Sigmoid colon (tissue), 7 donors: ENCODE results near the gene LEFTY2. TPM values are rescaled to one million over a fixed set of nuclear protein-coding genes. Genes with fewer than 3 reads are reported as not detected.

ENCODE experiments used
- DNase-seq: peaks from one replicate; pipeline ENCODE4 v3.0.0-alpha.2; 2019
- H3K27ac ChIP-seq, 4 donors: fragments of 200-600 bp; sonication (generic); one replicate each; pipeline ENCODE4 v1.5.1; 2016 to 2019; ENCODE audit warnings: mild to moderate bottlenecking in 1 of 4
- H3K27me3 ChIP-seq, 3 donors: fragments of 200-600 bp; sonication (generic); one replicate each; pipeline ENCODE4 v1.5.1; 2019; ENCODE audit warnings: mild to moderate bottlenecking in 1 of 3
- H3K36me3 ChIP-seq, 4 donors: fragments of 200-600 bp; sonication (generic); one replicate each; pipeline ENCODE4 v1.5.1; 2016 to 2019
- H3K4me1 ChIP-seq, 4 donors: fragments of 200-600 bp; sonication (generic); one replicate each; pipeline ENCODE4 v1.5.1; 2017 to 2019
- H3K4me3 ChIP-seq, 4 donors: fragments of 200-600 bp; sonication (generic); one replicate each; pipeline ENCODE4 v1.5.1; 2017 to 2019; ENCODE audit warnings: mild to moderate bottlenecking in 2 of 4, moderate library complexity in 1 of 4
- H3K9me3 ChIP-seq, 4 donors: fragments of 200-600 bp in 3 of 4; sonication (generic) in 3 of 4; one replicate each; pipeline versions ENCODE4 v1.5.1 to v1.6.1; 2013 to 2019
- CTCF ChIP-seq, 4 experiments: fragments of 450-650 bp in 3 of 4; fragments of 200-600 bp in 1 of 4; IDR thresholded peaks; one replicate each; pipeline ENCODE4 v1.5.1; 2016 to 2019; ENCODE audit warnings: antibody characterized with exemption in 4 of 4, mild to moderate bottlenecking in 3 of 4, moderate library complexity in 2 of 4
- EP300 ChIP-seq, 4 donors: sonication (generic); formaldehyde crosslinking; IDR thresholded peaks; one replicate each; pipeline ENCODE4 v1.6.1; 2017; ENCODE audit warnings: antibody characterized with exemption in 4 of 4
- POLR2A ChIP-seq, 2 donors: fragments of 450-650 bp; IDR thresholded peaks; one replicate each; pipeline ENCODE4 v1.6.1; 2016; ENCODE audit warnings: antibody characterized with exemption in 2 of 2, mild to moderate bottlenecking in 2 of 2, moderate library complexity in 2 of 2
- POLR2AphosphoS5 ChIP-seq, 4 donors: sonication (generic); formaldehyde crosslinking; IDR thresholded peaks; one replicate each; pipeline ENCODE4 v1.6.1; 2017; ENCODE audit warnings: antibody characterized with exemption in 4 of 4
- WGBS, 2 donors: extraction: QIAGEN DNeasy Blood & Tissue Kit; methylation state at CpG; one replicate each; pipeline ENCODE4 v1.1.7; 2013; 5-methylcytosine and 5-hydroxymethylcytosine counted together
- intact Hi-C: fragments of 100-400 bp; cut with DNase I; formaldehyde crosslinking; loops from one replicate; pipeline ENCODE4 v1.15.1; 2023
- polyA plus RNA-seq, 3 donors: library from polyadenylated mRNA; stranded (reverse); fragments of 200-250 nt; gene quantifications; one replicate each; pipeline ENCODE4 v1.2.3, GENCODE V29; 2013
- total RNA-seq, 4 donors: library from RNA; depleted of rRNA; stranded (reverse); fragments of >200 nt; gene quantifications; one replicate each; pipeline ENCODE4 v1.1.0, GENCODE V29; 2016
- donor health status: healthy with polysubstance abuse.
- donor health status: Bipolar disorder and iron deficiency.
- donor health status: healthy.

Gene LEFTY2
- total and polyA plus RNA-seq, 7 donors, result 0.71 to 15.6 (median 3.0) TPM; not detected in 3

GRCh38 chr1:225962440-225962975, 21.5 kb upstream of the LEFTY2 start:
- Histone ChIP-seq H3K9me3 (no peaks in the 10 kb centered on the region), H3K27me3 (peaks cover 0 to 12% (median 0%) of the 10 kb centered on the region in 3 donors), H3K36me3 (no peaks in the 10 kb centered on the region), H3K4me1 (peaks cover 0 to 4% (median 0%) of the 10 kb centered on the region in 4 donors), H3K27ac (no peak overlapping the region), H3K4me3 (no peak overlapping the region)
- peak; percentile 60 for DNase-seq
- TF ChIP-seq CTCF (IDR thresholded peaks at IDR 0.05), result peak in 2 of 4 experiments; percentile 16 to 37
- TF ChIP-seq EP300 (IDR thresholded peaks at IDR 0.05), result no peak
- WGBS, 2 donors, result 20 to 32% methylated on average over 21 of the region's 21 CpGs
- intact Hi-C loops, result no loop called here

- no peaks in the 10 kb centered on the region for H3K36me3 ChIP-seq
- no peaks in the 10 kb centered on the region for H3K9me3 ChIP-seq
- DNase-seq, result peak; percentile 33
- H3K4me3 ChIP-seq, result no peak overlapping the region
- peaks cover 0 to 4% (median 0%) of the 10 kb centered on the region in 4 donors for H3K4me1 ChIP-seq
- peaks cover 0 to 12% (median 0%) of the 10 kb centered on the region in 3 donors for H3K27me3 ChIP-seq
- intact Hi-C loops, result no loop called here
- no peak overlapping the region for H3K27ac ChIP-seq
- TF ChIP-seq POLR2AphosphoS5 (IDR thresholded peaks at IDR 0.05) (no peak), CTCF (IDR thresholded peaks at IDR 0.05) (no peak), EP300 (IDR thresholded peaks at IDR 0.05) (no peak), POLR2A (IDR thresholded peaks at IDR 0.05) (no peak)
- WGBS, 2 donors, result 44 to 74% methylated on average over 20 of the region's 20 CpGs
Observed at GRCh38 chr1:225961659-225962439, 20.8 kb upstream of the LEFTY2 start.

GRCh38 chr1:225958041-225958440, 17.0 kb upstream of the LEFTY2 start:
- WGBS, 2 donors, result 81 to 87% methylated on average over 3 of the region's 3 CpGs
- Histone ChIP-seq H3K27me3 (peaks cover 0 to 12% (median 0%) of the 10 kb centered on the region in 3 donors), H3K9me3 (no peaks in the 10 kb centered on the region), H3K36me3 (no peaks in the 10 kb centered on the region), H3K4me3 (no peak overlapping the region), H3K27ac (no peak overlapping the region), H3K4me1 (peaks cover 0 to 4% (median 0%) of the 10 kb centered on the region in 4 donors)
- intact Hi-C loops, result no loop called here
- no peak for DNase-seq
- TF ChIP-seq CTCF (IDR thresholded peaks at IDR 0.05), result no peak
- TF ChIP-seq POLR2AphosphoS5 (IDR thresholded peaks at IDR 0.05), result no peak
- TF ChIP-seq EP300 (IDR thresholded peaks at IDR 0.05), result no peak
- TF ChIP-seq POLR2A (IDR thresholded peaks at IDR 0.05), result no peak

- intact Hi-C loops, result no loop called here
- Histone ChIP-seq H3K9me3 (no peaks in the 10 kb centered on the region), H3K4me1 (no peaks in the 10 kb centered on the region), H3K4me3 (no peak overlapping the region), H3K36me3 (no peaks in the 10 kb centered on the region), H3K27ac (no peak overlapping the region), H3K27me3 (no peaks in the 10 kb centered on the region)
- no peak for DNase-seq
- WGBS, 2 donors, result 78 to 90% methylated on average over 1 of the region's 1 CpG
- no peak for TF ChIP-seq EP300 (IDR thresholded peaks at IDR 0.05)
- no peak for TF ChIP-seq POLR2A (IDR thresholded peaks at IDR 0.05)
- no peak for TF ChIP-seq CTCF (IDR thresholded peaks at IDR 0.05)
- TF ChIP-seq POLR2AphosphoS5 (IDR thresholded peaks at IDR 0.05), result no peak
Observed at GRCh38 chr1:225954753-225955152, 13.7 kb upstream of the LEFTY2 start.
